HG03378 (cell line): ENCODE results near the gene EIF5.

Experiments used
- ATAC-seq: cut with Tn5 transposase; IDR thresholded peaks from one replicate; pipeline ENCODE4 v1.9.1; 2021; ENCODE audit warnings: mild to moderate bottlenecking, moderate library complexity; ENCODE audit not compliant: unreplicated experiment

EIF5 gene

DNA sequence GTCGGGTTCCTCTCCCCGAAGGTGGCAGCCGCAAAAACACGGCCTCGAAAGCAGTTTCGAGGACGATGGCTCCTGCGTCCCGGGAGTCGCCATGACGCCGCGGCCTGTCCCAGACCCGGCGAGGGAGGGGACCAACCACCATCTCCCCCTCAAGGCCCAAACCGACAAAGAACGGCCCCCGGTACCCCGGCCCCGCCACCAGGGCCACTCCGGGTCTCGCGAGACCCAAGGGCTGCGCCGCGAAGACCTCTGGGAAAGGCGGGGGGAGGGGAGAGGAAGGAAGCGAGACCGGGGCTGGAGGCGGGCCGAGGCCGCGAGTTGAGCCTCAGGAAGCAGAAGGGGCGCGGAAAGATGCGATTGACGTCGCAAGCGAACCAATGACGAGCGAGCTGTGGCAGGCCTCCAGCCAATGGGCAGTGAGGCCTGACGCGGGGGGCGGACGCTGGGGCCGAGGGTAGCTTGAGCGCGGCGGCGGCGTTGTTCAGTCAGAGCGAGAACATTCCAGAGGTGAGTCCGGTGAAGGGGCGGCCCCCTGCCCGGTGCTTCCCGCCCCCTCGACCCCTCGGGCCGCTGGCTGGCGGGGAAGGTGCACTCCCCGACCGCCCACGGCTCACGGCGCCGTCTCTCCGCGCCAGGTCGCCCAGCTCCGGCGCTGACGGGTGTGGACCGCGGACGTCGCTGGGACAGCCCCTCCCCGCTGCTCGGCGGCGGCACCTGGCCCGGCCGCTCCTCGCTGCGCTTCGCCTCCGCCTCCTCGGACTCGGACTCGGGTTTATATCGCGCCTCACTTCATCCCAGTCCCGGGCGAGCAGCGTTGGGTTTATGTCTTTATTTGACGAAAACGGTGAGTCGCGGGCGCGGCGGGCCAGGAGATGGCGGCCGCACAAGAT is at the start of gene EIF5:
EIF5 (plus strand) TSS at position 484 of the 890 bp plus-strand sequence. CDS start 1,624 bp downstream, outside the sequence.
- peak; percentile 82 for ATAC-seq

GRCh38 chr14:103284574-103285467 is 49.2 kb upstream of the EIF5 start:
- no peak for ATAC-seq

DNA sequence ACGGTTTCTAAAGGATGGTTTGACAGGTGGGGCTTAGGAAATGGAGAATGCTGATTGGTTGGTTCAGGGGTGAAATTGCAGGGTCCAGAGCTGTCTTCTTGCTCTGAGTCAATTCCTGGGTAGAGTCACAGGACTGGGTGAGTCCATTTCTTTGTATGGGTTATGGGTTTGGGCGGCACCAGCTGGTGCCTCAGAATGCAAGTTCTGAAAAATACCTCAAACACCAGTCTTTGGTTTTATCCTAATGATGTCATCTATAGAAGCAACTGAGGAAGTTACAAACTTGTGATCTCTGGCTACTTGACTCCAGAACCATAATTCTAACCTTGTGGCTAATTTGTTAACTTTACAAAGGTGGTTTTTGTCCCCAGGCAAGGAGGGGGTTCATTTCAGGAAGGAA is 47.6 kb upstream of the EIF5 start:
- no peak for ATAC-seq

- ATAC-seq, result no peak
These were observed 46.8 kb upstream of the EIF5 start for GRCh38 chr14:103286968-103287850.

DNA sequence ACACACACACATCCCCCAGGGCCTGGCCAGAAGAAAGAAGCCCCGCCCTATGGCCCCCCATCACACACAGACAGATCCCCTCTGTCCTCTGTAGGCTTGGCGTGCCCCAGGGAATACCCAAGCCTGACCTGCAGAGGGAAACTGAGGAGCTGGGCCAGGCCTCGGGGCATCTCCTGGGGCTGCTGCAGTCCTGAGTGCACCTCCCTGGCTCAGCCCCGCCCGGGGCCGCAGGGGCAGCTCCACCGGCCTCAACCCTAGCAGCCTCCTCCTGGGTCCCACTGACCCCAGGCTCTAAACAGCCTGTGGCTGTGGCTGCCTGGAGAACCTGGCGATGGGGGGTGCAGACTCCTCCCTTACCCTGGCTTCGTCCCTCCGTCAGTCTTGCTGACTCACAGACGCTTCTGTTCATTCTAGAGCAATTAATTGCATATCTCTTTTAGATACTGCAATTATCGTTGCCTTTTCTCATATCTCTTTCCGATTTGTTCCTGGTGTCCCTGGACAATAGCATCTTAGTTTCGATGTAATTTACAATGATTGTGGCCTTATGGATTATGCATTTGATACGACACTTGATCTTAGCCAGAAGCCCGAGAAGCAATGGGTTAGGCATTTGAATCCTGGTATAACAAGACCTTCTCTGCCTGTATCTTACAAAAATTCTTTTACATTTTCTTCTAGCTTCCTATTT is 45.8 kb upstream of the EIF5 start:
- no peak for ATAC-seq

DNA sequence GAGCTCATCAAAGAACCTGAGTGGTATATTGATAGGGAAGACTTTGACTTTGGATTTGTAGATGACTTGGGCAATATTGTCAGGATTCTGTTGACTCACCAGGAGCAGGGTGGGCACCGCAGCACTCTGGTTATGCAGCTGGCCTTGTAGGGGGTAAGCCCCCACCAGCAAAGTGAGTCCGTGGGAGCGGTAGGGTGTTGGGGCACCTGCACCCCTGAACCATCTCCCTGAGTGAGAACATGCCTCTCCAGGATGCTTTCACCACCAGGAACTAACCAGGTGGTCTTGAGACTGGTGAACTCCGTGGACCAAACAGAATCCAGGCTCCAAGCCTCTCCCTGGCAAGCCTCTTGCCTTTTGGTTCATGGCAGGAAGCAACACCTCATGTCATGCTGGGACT is 44.0 kb upstream of the EIF5 start:
- ATAC-seq, result no peak

GRCh38 chr14:103290494-103290893 is 43.5 kb upstream of the EIF5 start:
- no peak for ATAC-seq

- no peak for ATAC-seq
These were observed 43.1 kb upstream of the EIF5 start for GRCh38 chr14:103290961-103291360.

DNA sequence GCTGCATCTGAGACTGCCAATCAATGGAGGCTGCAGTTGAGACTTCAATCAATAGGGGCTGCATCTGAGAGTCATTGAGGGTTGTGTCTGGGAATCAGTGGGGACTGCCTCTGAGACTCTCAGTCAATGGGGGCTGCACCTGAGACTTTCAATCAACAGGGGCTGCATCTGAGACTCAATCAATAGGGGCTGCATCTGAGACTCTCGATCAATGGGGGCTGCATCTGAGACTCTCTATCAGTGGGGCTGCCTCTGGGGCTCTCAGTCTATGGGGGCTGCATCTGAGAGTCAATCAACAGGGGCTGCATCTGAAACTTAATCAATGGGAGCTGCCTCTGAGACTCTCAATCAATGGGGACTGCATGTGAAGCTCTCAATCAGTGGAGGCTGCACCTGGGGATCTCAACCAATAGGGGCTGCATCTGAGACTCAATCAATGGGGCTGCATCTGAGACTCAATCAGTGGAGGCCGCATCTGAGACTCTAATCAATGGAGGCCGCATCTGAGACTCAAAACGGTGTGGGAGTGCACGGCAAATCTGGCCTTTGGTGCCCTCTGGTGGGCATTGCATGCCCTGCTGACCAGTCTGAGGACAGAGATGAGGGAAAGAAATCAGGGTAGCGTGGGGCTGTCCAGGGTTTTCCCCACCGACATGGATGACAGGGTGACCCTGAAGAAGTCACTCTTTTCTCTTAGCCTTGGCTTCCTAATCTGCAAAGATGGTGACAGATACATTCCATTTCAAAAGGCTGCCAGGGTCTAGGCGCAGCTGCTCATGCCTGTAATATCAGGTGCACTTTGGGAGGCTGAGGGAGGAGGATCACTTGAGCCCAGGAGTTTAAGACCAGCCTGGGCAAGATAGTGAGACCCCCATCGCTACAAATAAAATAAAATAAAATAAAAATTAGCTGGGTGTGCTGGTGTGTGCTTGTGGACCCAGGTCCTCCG is 41.3 kb upstream of the EIF5 start:
- no peak for ATAC-seq

DNA sequence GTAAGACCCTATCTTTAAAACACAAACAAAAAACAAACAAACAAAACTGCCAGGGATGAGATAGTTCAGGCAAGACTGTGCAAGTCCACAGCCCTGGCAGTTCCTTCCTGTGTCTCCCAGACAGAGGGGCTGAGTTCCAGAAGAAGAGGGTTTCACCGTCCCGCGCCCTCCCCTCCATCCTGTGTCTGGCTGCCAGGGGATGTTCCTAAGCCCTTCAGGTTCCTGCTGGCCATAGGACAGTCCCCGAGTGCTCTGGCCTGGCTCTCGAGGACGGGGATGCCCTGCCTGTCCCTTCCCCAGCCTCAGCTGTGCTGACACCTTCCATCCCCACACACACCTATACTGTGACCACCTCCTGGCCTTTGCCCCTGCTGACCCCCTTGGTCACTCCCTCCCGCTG is 40.6 kb upstream of the EIF5 start:
- no peak for ATAC-seq

DNA sequence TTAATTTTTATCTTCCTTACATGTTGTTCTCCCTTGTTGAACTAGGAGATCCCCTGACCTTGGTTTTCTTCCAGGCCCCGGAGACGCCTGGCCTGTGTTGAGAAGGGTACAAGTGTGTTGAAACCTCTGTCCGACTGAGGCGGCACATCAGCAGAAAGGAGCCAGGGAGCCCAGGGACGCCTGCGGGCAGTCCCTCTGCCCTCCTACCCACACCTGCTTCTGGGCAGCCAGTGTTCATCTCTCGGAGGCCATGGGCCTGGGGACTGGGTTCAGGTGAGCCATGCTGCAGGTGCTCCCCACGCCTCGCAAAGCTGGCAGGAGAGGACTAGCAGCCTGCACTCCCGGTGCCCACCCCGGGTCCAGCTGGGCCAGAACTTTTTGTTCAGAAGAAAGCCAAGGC is 39.9 kb upstream of the EIF5 start:
- ATAC-seq, result no peak

GRCh38 chr14:103296007-103296406 is 38.0 kb upstream of the EIF5 start:
- no peak for ATAC-seq

DNA sequence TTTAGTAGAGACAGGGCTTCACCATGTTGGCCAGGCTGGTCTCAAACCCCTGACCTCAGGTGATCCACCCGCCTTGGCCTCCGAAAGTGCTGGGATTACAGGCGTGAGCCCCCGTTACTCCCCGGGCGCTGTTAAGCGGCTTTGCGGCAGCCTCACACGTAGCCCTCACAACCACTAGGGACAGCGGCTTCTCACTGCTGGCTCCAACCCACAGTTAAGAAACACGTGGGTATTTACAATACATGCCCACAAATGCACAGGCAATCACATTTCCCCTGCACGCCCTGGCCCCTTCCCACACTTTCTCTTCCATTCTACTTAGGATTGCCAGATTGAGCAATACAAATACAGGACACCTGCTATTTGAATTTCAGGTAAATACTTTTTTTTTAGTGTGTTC is 37.0 kb upstream of the EIF5 start:
- no peak for ATAC-seq

DNA sequence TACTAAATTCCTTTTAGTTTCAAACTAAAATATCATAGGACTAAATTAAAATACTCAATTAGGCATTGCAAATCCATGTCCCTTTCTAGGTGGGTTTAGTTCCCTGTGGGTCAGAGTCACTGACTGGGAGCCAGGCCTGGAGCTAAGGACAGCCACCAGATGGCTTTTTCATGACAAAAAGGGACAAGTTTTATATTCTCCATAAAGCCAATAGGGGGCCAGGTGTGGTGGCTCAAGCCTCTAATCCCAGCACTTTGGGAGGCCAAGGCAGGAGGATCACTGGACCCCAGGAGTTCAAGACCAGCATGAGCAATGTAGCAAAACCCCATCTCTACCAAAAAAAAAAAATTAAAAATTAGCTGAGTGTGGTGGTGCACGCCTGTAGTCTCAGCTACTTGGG is 35.4 kb upstream of the EIF5 start:
- ATAC-seq, result no peak

DNA sequence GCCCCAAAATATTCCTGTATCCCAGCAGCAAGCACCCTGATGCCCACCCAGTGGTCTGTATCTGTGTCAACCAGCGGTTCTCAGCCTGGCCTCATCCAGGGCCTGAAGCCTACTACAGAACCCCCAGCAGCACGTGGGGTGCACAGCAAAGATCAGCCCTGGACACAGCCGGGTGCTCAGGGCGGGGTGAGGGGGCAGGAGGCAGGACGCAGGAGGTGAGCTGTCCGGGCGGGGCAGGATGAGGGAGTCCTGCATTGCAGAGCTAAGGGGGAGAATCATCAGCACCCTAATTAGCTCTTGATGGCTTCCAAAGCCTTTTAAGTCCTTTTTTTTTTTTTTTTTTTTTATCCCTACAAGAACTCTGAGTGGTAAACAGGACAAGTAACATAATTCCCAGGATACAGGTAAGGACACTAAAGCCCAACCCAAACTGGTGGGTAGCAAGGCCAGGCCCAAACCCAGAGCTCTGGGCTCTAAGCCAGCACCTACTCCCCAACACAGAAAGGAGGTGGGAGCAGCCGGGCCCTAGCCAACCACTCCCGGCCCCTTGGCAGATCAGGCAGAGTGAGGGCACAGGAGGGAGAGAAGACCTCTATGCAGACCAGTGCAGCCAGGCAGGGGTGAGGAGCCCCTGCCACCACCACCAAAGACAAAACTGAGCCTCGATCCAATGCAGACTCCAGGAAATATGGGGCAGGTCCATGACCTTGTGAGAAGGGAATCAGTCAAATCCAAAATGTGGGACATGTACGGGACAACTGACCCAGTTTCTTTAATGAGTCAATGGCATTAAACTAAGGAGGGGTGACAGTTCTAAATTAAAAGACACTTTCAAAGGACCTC is 32.3 kb upstream of the EIF5 start:
- ATAC-seq, result no peak

- no peak for ATAC-seq
These were observed 31.1 kb upstream of the EIF5 start for GRCh38 chr14:103302966-103303365.

DNA sequence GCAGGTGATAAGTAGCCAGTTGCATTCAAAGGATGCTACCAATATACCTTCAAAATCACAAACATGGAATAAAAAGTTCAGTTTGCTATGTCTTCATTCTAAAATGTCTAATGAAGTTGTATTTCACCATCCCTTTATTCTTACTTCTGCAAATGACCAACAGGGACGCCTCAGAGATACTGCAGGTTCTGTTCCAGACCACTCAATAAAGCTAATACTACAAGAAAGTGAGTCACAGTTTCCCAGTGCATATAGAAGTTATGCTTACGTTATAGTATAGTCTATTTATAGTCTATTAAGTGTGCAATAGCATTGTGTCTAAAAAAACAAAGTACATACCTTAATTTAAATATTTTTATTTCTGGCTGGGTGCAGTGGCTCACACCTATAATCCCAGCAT is 29.3 kb upstream of the EIF5 start:
- ATAC-seq, result no peak
